Hematopoietic multipotent progenitor cell treated with erythropoietin and hydrocortisone succinate and interleukin-3 and kit ligand, for 17 days (in vitro differentiated cells): ENCODE data around the gene OSTM1.

ENCODE experiments used
- DNase-seq: peaks from one replicate; pipeline ENCODE4 v3.0.0-alpha.2; 2015; ENCODE audit warnings: low spot score

Gene OSTM1, protein sequence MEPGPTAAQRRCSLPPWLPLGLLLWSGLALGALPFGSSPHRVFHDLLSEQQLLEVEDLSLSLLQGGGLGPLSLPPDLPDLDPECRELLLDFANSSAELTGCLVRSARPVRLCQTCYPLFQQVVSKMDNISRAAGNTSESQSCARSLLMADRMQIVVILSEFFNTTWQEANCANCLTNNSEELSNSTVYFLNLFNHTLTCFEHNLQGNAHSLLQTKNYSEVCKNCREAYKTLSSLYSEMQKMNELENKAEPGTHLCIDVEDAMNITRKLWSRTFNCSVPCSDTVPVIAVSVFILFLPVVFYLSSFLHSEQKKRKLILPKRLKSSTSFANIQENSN

DNA sequence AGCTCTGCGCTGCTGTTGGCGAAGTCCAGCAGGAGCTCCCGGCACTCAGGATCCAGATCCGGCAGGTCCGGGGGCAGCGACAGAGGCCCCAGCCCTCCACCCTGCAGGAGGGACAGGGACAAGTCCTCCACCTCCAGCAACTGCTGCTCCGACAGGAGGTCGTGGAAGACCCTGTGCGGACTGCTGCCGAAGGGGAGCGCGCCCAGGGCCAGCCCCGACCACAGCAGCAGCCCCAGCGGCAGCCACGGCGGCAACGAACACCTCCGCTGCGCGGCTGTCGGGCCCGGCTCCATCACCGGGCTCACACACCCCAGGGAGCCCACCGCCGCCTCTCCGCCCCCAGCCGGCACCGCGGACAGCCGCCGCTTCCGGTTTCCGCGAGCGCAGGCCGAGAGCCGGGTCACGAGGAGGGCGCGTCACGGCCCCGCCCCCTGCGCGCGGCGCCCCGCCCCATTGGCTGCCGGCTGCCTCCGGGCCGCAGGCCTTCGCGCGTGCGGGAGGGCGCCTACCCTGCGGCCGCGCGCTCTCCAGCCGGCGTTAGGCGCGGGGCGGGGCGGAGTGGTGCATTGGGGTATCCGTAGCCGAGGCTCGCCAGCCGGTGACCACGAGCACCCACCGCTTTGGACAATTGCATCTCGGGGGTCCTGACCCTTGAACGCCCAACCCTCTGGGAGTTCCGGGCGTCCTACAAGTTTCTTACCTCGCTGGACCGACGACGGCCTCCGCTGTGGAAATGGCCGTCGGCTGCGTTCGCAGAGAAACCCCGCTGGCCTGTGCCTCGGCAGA, at the start of gene OSTM1:
Gene OSTM1, minus strand, starts transcription at position 383 of the 786 bp plus-strand sequence. Its CDS starts 90 bp downstream, at position 293.
- peak; percentile 90 for DNase-seq

DNA sequence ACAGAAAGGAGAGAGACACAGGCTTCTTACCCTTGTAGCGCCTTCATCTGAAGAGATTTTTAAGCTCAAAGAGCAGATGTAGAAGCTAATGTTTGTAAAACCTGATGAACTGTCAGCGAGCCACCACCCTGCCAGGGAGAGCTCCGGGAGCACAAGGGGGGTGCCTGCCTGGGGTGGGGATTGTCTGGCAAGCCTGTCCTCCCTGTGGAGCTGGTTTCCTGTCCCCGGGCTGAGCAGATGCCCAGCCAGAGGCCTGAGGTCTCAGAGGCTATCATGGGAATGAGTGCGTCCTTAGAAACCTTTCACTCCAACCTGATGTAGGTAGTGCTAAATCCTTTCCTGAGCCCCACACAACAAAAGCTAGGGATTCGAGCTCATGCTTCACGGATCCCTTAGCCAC, 49.4 kb upstream of the OSTM1 start:
- no peak for DNase-seq

DNA sequence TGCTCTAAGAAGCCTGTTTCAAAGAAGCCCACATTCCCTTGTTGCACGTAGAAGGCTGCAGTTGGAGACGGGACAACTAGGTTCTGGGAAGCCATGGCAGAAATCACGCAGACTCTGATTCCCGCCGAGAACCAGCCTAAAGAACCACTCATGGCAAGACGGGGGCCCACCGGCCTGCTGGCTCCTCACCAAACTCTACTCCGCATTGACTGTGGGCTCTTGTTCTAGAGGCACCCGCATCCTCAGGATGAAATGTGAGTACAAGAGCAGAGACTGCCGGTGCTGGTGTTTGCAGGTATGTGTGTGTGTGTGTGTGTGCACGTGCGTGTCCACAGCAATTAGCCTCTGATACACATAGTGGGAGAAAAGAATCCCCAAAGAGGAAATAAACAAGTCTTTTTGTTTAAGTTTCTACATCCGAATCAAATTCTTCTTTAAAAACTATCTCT, 49.0 kb upstream of the OSTM1 start:
- no peak for DNase-seq

DNA sequence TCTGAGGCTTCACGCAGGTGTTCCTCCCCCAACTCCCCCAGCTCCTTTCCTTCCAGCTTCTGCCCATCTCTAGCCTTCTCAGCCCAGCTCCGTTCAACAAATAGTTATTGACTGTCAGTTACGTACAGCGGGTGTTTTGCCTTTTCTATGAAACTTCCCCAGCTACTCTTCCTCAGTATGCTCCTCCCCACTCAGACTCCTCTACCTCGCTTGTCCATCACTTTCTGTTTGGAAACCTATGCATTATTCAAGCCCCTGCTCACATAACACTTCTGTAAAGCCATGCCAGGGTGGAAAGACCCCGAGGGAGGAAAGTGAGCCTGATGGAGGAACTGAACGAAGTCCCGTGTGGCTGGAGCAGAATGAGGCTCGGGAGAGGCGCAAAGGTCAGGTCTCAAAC, 47.1 kb upstream of the OSTM1 start:
- no peak for DNase-seq

DNA sequence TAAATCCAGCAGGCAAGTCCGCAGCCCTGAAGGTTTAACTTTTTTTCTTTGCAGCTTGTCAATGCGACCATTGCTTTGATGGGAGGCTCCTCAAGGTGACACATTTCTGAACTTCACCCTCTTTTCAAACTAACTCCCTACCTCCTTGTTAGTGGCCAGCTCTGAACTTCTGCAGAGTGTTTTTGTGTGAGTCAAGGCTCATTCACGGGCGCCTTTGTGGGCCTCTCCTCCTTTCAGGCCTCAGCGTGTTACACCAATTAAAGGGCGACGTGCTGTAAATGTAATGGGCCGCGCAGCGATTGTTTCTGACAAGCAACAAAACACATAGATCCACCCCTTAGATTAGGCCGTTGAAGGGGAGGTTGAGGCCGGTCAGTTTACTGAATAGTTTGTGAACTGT, 45.8 kb upstream of the OSTM1 start:
- DNase-seq, result no peak

DNA sequence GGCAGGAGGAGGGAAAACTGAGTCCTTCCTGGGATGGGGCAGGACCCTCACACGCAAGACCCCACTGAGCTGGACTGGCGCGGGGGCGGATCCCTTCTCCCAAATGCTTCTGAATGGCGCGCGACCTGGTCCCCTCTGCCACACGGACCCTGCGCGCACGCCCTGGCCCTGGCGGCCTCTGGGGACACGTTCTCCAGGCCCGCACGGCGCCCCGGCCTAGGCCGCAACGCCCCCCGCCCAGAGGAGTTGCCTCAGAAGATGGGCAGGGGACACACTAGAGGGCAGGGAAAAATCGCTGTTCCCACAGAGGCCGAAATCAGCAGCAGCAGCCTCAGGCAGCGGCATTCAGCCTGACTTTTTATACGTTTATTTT, 45.2 kb upstream of the OSTM1 start:
- no peak for DNase-seq

DNA sequence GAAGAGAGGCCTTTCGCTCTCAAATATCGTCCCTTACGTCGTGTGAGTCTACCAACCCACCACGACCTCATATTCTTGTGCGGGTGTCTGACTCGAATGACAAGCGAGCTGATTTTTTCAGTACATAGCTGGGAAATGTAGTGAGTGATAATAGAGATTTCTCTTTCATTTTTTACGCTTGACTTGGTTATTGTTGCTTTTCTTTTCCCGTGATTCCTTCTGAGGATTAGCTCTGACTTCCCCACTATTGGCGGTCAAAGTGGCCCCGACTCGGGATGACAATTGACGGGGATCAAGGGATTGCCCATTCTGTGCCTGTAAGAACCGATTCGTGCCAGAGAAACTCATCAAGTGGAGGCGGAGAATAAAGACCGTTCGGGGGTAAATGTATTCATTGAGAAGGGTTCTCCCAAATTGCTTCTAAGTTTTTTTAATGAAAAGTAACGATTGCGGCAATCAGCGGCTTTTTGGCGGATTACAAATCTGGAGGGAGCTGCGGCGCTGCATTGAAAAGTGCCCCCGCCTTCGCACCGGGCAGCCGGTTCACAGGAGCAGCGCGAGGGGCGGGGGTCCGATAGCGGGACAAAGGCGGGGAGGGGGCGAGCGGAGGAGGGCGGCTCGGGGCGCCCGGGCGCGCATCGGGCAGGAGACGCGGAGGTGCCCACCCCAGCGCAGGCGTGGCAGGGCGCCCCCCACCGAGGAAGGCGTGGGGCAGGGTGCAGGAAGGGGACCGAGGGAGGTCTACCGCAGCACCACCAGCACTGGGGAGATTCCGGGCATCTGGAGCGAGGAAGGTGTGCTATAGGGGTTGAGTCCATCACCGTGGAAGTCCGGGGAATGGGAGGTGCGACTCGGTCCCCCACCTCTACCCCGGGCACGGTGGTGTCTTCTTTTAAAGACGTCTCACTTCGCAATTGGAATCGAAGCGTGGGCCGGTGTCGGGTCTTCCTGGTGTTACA, 44.5 kb upstream of the OSTM1 start:
- DNase-seq, result no peak

DNA sequence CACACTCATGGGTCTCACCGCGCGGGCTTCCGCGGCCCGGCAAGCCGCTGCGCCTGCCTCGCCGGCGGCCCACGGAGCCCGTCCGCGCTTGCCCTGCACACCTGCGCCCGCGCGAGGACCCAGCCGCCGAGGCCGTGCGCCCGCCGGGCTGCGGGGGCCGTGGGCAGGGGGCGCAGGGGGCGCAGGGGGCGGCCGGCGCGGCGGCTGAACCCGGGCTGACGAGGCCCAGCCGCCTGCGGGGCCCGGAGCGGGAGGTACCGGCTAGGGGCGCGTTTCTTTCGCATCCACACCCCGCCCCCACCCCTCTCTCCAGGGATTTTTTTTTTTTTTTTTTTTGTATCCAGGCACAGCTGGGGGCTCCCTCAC, 43.8 kb upstream of the OSTM1 start:
- no peak for DNase-seq

DNA sequence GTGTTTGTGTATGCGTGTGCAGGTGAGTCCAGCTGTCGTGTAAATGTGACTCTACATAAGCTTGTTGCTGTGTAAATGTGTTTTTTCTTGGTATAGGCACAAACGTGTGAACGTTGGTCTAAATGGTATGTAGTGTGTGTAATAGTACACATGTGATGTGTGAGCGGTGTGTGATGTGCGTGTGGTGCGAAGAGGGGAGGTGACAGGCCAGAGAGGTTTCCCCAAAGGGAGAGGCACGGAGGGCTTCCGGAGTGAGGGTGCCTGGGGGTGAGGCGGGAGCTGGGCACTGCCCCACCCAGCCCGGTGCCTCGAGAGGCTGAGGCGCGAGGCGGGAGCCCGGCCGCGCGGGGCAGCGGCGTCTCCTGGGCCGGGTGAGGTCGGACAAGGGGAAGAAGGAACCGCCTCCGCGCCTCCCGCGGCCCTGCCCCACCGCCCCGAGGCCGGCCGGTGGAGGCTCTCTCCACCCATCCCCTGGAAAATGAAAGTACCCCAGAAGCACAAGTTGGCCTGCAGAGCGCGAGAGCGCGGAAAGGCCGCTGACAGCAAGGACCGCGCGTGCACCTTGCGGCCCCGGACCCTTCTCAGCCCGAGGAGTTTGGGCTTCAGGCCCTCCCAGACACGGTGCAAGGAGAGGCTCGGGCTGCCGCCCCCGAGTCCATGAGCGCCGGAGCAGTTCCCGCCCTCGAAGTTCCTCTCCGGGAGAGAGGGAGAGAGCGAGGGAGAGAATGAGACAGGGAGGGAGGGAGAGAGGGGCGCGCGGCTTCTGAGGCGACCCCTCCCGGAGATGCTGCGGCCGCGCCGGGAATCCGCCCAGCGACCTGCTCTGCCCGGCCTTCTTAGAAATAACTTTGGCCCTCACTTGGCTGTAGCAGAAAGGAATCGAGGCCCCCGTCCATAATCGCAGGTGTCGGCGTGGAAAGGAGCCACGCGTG, 43.2 kb upstream of the OSTM1 start:
- DNase-seq, result no peak

DNA sequence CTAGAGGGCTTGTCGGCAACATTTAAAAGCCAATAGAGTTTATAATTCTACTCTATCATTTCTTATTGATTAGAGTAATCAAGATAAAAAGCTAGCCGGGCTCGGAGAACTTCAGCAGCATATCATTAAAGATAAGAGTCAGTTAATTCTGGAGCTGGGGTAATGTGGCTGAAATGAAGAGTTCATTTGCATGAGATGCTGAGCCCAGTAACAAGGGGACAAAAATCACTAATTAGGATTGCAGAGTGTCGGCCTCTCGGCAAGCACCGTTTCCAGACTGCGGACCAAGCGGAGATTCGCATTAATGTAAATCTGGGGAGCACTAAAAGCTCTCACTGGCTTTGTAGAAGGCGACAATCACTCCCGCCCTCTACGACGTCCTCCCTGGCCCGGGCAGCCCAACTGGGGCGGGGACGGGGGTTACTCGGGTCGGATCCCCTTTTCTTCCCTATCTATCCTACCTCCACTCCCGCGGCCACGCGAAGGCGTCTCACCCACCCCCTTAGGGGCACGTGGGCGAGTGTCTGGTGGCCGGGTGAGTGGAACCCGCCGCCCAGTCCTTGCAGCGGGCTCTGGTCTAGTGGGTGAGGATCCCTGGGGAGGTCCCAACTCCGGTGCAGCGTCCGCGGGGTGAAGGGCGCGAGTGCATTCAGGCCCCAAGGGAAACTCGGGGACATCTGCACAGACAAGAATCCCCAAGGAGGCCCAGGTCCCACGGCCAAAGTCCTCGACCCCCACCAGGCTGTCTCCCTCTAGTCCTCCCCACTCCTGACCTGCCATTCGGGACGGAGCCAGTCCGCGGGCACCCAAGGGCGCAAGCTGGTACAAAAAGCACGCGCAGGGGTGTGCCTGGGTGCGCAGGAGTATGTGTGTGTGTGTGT, 42.2 kb upstream of the OSTM1 start:
- DNase-seq, result no peak

DNA sequence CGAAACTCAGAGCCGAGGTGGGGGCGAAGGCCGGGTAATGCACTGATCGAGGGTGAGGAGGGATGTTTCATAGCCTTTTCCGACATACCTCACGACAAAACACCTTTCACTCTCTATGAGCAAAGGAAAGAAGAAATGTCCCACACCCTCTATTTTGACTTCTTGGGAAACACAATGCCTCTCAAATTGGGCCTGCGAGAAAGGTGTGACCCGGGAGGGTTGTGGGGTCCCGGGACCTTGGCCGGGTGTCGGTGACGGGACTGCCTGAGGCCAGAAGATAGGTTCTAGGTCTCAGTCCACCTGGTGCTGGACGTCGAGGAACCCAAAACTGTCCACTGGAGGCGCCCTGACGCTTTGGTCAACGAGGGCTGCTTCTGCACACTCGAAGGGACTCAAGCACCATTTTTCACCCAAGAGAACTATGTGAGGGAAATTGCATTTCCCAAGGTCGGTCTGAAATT, 41.1 kb upstream of the OSTM1 start:
- peak; percentile 16 for DNase-seq

DNA sequence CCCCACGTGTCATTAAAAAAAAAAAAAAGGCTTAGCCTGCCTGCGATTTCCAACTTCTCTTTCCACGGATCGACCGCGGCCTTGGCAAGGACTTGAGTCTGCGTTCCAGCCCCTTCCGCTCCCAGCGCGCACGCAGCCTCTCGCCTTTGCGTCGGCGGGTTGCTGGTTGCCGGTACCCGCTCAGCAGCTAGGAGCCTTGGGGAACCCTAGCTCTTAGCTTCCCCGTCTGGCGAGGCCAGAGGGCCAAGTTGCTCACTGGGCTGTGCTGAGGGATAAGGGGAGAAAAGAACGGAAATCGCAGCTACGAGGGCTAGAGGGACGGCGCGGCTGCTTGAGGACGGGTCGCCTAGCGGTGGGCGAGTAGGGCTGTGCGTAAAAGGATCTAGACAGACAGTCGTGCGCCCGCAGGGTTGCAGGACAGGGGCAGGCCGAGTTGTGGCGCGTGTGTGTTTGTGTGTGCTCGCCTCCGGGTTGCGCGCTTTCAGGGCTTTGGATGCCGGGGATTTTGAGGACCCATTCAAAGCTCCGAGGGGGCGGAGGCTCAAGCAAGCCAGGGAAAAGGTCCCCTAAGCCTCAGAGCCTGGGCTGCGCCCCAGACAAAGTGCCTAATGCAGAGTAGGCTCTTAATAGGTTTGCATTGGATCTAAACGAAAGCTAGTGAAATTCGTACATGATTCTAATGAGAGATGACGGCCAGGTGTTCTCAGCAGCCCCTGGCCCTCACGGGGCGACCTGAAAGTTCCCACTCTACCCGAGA, 40.5 kb upstream of the OSTM1 start:
- no peak for DNase-seq

DNA sequence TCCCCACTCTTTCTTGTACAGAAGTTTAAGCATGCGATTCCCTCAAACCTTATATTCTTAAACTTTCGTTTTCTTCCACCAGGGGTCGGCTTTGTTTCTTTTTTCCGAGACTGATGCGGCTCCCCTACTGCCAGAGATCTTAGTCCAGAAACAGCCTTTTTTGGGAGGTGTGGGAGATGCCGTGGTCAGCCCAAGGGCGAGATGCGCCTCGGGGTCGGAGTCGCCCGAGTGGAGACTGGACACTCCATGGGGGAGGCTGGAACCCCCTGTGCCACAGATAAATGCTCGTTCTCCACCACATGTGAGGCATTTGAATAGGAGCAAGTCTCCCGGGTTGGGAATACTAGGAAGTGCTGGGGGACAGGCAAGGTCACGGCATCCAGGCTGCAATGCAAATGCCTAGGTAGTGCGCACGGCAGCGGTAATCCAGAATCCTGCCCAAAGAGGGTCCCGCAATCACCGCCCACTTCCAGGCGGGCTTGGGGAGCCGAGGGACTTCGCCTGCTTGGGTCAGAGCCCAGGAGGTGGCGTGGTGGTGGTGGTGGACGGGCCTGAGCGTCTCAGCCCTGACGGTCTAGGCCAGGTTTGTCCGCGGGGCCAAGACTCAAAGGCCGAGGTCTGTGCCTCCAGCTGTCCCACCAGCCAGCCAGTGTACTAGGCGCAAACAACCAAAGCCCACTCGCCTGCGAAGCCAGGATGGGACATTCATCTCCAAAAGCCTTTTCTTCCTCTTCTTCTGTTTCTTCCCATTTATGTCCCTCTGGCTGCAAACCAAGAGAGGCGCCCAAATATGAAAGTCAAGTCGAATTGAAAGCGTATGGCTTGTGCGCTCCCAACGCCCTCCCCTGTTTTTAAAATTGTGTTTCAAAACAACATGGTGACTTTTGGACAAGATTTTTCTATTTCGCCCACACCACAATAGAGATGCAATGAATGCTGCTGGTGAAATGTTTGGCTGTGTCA, 39.3 kb upstream of the OSTM1 start:
- DNase-seq, result peak; percentile 31

DNA sequence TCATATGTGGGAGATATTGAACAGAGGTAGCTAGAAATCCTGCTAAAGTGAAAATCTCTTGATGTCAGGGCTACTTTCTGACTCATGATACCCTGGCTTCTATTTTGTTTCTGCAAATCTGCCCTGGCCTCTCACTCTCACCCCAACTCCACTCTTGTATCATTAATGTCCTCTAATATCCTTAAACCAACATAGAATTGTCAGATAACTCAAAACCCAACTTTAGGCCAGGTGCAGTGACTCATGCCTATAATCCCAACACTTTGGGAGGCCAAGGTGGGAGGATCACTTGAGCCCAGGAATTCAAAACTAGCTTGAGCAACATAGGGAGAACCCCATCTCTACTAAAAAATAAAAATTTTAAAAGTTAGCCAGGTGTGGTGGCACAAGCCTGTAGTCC, 33.8 kb upstream of the OSTM1 start:
- no peak for DNase-seq

DNA sequence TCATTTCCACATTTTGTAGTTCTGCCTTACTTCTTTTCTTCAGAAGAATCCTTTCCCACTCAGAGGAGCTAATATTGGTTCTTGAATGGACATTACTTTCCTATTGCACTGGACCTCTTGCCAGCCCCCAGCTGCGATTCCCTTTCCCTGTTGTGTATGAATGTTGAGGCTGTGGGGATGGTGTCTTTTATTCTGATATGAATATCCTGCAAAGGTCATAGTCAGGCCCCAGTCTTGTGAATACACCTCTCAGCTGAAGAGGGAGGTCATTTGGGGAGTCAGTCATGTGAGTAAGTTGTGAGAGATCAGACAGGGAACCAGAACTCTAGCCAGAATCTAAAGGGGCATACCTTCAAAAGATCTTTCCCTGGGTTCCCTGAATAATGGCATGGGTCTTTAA, 32.6 kb upstream of the OSTM1 start:
- DNase-seq, result no peak

DNA sequence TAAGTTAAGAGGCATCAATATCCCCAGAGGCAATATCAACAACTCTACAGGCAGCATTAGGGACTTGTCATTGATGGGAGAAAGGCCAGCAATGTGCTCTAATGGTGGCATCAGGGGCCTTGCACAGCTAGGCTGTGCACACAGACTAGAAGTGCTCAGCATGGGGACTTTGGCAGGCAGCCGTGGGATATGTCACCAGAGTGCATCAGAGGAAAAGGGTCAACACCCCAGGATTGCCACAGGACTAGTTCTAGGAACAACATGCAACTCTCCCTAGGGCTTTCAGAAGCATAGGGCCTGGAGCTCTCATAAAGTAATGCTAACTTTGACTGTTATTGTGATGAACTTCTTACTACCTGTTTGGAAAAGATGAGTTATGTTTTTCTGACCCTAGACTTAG, 32.2 kb upstream of the OSTM1 start:
- DNase-seq, result no peak

DNA sequence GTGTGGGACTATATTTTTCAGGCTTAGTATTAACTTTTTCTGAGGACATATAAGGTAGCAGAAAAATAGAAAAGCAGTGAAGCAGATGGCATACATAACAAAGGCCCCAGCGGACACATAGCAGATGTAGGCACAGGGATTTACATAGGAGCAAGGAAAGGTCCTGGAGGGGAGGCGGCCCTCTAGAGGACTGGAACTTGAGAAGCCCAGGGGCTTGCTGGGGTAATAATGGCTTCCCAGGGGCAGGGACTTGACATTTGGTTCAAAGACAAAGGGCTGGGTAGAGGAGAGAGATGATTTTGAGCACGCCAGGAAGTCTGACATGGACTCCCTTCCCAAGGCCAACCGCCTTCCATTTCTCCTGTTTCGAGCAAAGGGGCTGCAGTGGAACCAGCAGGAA, 31.7 kb upstream of the OSTM1 start:
- no peak for DNase-seq

DNA sequence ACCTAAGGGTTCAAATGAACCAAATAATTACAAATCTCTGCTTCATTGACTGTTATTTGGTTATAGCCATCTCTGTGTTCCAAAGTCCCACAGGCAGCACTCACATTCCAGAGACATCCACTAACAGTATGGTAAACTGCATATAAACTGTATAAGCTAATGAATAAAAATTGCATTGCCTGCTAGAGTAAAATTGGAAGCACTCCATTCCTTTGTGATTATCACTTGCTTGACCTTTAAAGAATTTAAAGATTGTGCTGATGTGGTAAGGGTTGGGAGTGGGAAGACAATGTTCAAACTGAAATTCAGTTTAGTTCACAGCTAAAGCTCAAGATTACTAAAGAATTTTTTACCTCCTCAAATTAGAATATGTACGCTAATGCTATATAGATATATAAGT, 31.0 kb upstream of the OSTM1 start:
- no peak for DNase-seq
